ENCODE measurements around the gene HLA-DMB.

DNA sequence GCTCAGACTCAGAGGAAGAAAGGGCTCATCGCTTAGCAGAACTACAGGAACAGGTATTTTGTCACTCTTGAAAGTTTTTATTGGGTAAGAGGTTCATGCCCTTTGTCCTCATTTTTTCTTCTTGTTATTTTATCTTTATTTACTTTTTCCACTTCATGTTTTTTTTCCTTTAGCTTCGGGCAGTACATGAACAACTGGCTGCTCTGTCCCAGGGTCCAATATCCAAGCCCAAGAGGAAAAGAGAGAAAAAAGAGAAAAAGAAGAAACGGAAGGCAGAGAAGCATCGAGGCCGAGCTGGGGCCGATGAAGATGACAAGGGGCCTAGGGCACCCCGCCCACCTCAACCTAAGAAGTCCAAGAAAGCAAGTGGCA, 37.1 kb upstream of the HLA-DMB start:
- TF ChIP-seq GLIS3 (CRISPR knock-in tag; IDR thresholded peaks at IDR 0.05) (no peak), ZFP3 (CRISPR knock-in tag; IDR thresholded peaks at IDR 0.05) (no peak)

All from SK-N-SH treated with all-trans-retinoic acid at 6 μM for 48 hours (cell line).